Kidney epithelial cell (primary cell): Measurements from ENCODE around the gene GNB3. TPM values are rescaled to one million over a fixed set of nuclear protein-coding genes. Genes with fewer than 3 reads are reported as not detected.

ENCODE experiments used
- DNase-seq: peaks from one replicate; pipeline ENCODE4 v3.0.0-alpha.2; 2010; ENCODE audit warnings: low read depth
- H3K27me3 ChIP-seq: 2 replicates; pipeline ENCODE4 v1.6.0; 2011; ENCODE audit warnings: low read length; ENCODE audit not compliant: control insufficient read depth, insufficient read depth
- H3K36me3 ChIP-seq: 2 replicates; pipeline ENCODE4 v1.5.1; 2011; ENCODE audit warnings: low read length; ENCODE audit not compliant: control insufficient read depth, insufficient read depth
- H3K4me3 ChIP-seq: 2 replicates; pipeline ENCODE4 v1.5.1; 2011; ENCODE audit warnings: low read depth, mild to moderate bottlenecking, control low read depth, low read length
- total RNA-seq: library from RNA; depleted of rRNA; stranded (reverse); fragments of >200 nt; gene quantifications from 2 replicates; pipeline ENCODE4 v1.2.3, GENCODE V29; 2015
- TF ChIP-seq, protein P1 (sequence below): IDR thresholded peaks from 2 replicates; pipeline ENCODE4 v1.5.1; 2011; ENCODE audit warnings: mild to moderate bottlenecking, moderate library complexity, low read length, control low read depth, inconsistent platforms; ENCODE audit not compliant: insufficient read depth, poor library complexity, severe bottlenecking

Gene GNB3
- total RNA-seq, 1 donor from 2014 or later: 0.38 TPM

DNA sequence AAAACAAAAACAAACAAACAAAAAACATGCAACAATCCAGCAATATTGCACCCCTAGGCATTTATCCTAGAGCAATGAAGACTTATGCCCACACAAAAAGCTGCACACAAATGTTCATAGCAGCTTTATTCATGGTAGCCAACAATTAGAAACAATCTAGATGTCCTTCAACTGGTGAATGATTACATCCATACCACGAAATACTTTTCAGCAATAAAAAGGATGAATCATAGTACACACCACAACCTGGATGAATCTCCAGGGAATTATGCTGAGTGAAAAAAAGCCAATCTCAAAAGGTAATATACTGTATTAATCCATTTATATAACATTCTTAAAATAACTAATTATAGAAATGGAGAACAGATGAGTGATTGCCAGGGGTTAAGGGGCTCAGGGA lies 33.6 kb upstream of the GNB3 start:
- Histone ChIP-seq H3K4me3 (no peak overlapping the region), H3K27me3 (peaks cover 3% of the 10 kb centered on the region), H3K36me3 (no peaks in the 10 kb centered on the region)
- TF ChIP-seq, protein P1, sequence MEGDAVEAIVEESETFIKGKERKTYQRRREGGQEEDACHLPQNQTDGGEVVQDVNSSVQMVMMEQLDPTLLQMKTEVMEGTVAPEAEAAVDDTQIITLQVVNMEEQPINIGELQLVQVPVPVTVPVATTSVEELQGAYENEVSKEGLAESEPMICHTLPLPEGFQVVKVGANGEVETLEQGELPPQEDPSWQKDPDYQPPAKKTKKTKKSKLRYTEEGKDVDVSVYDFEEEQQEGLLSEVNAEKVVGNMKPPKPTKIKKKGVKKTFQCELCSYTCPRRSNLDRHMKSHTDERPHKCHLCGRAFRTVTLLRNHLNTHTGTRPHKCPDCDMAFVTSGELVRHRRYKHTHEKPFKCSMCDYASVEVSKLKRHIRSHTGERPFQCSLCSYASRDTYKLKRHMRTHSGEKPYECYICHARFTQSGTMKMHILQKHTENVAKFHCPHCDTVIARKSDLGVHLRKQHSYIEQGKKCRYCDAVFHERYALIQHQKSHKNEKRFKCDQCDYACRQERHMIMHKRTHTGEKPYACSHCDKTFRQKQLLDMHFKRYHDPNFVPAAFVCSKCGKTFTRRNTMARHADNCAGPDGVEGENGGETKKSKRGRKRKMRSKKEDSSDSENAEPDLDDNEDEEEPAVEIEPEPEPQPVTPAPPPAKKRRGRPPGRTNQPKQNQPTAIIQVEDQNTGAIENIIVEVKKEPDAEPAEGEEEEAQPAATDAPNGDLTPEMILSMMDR: no peak
- no peak for DNase-seq

DNA sequence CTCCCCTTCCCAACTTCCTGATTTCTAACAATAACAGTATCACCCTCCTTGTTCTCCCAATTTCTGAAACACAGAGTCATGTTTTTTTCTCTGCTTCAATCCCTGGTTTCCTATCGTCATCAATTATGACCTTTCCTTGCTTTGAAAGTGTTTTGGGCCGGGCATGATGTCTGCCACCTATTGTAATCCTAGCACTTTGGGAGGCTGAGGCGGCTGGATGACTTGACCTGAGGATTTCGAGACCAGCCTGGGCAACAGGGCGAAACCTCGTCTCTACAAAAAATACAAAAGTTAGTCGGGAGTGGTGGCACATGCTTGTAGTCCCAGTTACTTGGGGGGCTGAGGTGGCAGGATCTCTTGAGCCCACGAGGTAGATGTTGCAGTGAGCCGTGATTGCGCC lies 31.7 kb upstream of the GNB3 start:
- H3K4me3 ChIP-seq: no peak overlapping the region
- H3K36me3 ChIP-seq: no peaks in the 10 kb centered on the region
- H3K27me3 ChIP-seq: peaks cover 3% of the 10 kb centered on the region
- no peak for DNase-seq
- TF ChIP-seq, protein P1: no peak

GRCh38 chr12:6810758-6811157 lies 30.0 kb upstream of the GNB3 start:
- Histone ChIP-seq H3K27me3 (peaks cover 9% of the 10 kb centered on the region), H3K36me3 (no peaks in the 10 kb centered on the region), H3K4me3 (no peak overlapping the region)
- DNase-seq: no peak
- TF ChIP-seq, protein P1: no peak

- DNase-seq: no peak
- H3K36me3 ChIP-seq: no peaks in the 10 kb centered on the region
- TF ChIP-seq, protein P1: no peak
- peaks cover 9% of the 10 kb centered on the region for H3K27me3 ChIP-seq
- no peak overlapping the region for H3K4me3 ChIP-seq
These were observed 27.4 kb upstream of the GNB3 start for GRCh38 chr12:6813363-6813762.

DNA sequence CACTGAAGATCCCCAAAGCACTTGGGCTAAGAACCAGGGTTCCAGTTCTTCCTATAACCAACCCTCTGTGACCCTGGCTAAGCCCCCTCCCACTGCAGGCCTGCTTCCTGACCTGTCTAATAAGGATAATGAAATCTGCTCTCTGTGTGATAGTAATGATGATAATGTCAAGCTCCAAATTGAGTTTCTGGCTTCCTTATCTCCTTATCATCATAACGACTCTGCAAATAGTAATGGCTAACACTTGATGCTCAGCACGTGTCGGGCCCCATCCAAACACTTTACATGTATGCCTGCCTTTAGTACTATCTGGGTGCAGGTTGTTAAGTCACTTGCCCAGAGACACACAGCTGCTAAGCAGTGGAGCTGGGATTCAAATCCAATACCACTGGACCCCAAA lies 24.1 kb upstream of the GNB3 start:
- Histone ChIP-seq H3K36me3 (no peaks in the 10 kb centered on the region), H3K4me3 (no peak overlapping the region), H3K27me3 (peaks cover 9% of the 10 kb centered on the region)
- no peak for DNase-seq
- TF ChIP-seq, protein P1: no peak

- no peaks in the 10 kb centered on the region for H3K36me3 ChIP-seq
- no peak for DNase-seq
- TF ChIP-seq, protein P1: no peak
- H3K27me3 ChIP-seq: peaks cover 14% of the 10 kb centered on the region
- no peak overlapping the region for H3K4me3 ChIP-seq
These were observed 23.6 kb upstream of the GNB3 start for GRCh38 chr12:6817098-6817497.
